Ovary (tissue), 3 donors: ENCODE data around the gene PMEPA1.

Experiments
- CTCF ChIP-seq, 3 donors: fragments of 450-650 bp in 2 of 3; fragments of 200-600 bp in 1 of 3; IDR thresholded peaks; one replicate each; pipeline versions ENCODE4 v1.5.1 to v1.8.0; 2016 to 2022; ENCODE audit warnings: antibody characterized with exemption in 3 of 3, mild to moderate bottlenecking in 1 of 3
- POLR2A ChIP-seq: fragments of 450-650 bp; IDR thresholded peaks from one replicate; pipeline ENCODE4 v1.6.1; 2017; ENCODE audit warnings: antibody characterized with exemption, mild to moderate bottlenecking, moderate library complexity
- donor health status: DM: no; HTN: no; CAD: no.

GRCh38 chr20:57672953-57673575 is 36.8 kb downstream of the PMEPA1 start:
- TF ChIP-seq CTCF (IDR thresholded peaks at IDR 0.05) = no peak
- no peak for TF ChIP-seq POLR2A
